Measurements from ENCODE around the gene LRPAP1. TPM values are rescaled to one million over a fixed set of nuclear protein-coding genes. Genes with fewer than 3 reads are reported as not detected.

Gene LRPAP1
- total RNA-seq, 4 donors from 2014 or later: 88.5 to 201 (median 174) TPM

- Histone ChIP-seq H3K9me3 (no peaks in the 10 kb centered on the region), H3K36me3 (peaks cover 0 to 25% (median 0%) of the 10 kb centered on the region in 4 donors), H3K4me1 (peaks cover 0 to 8% (median 4%) of the 10 kb centered on the region in 4 donors), H3K27ac (replicated peaks in 1 of 4) (no peak overlapping the region), H3K4me3 (no peak overlapping the region), H3K27me3 (peaks cover 0 to 87% (median 2%) of the 10 kb centered on the region in 4 donors)
- WGBS: 69% methylated on average over 14 of the region's 17 CpGs
- intact Hi-C loops (cut with DNase I): no loop called here
- no peak for TF ChIP-seq POLR2AphosphoS5 (IDR thresholded peaks at IDR 0.05)
- no peak for TF ChIP-seq CTCF (IDR thresholded peaks at IDR 0.05)
- TF ChIP-seq POLR2A (IDR thresholded peaks at IDR 0.05; ENCODE audit: low read depth): no peak
- no peak for TF ChIP-seq EP300 (IDR thresholded peaks at IDR 0.05)
- no peak for DNase-seq (ENCODE audit: extremely low spot score)
Observed at GRCh38 chr4:3491681-3492405, 40.4 kb downstream of the LRPAP1 start.

- Histone ChIP-seq H3K27me3 (peaks cover 0 to 87% (median 0%) of the 10 kb centered on the region in 4 donors), H3K9me3 (no peaks in the 10 kb centered on the region), H3K27ac (replicated peaks in 1 of 4) (no peak overlapping the region), H3K36me3 (peaks cover 0 to 25% (median 0%) of the 10 kb centered on the region in 4 donors), H3K4me3 (no peak overlapping the region), H3K4me1 (peaks cover 5 to 23% (median 9%) of the 10 kb centered on the region in 4 donors)
- 67% methylated on average over 13 of the region's 20 CpGs for WGBS
- TF ChIP-seq POLR2AphosphoS5 (IDR thresholded peaks at IDR 0.05) (no peak), POLR2A (IDR thresholded peaks at IDR 0.05; ENCODE audit: low read depth) (no peak), CTCF (IDR thresholded peaks at IDR 0.05) (no peak), EP300 (IDR thresholded peaks at IDR 0.05) (no peak)
- no peak for DNase-seq (ENCODE audit: extremely low spot score)
- intact Hi-C loops (cut with DNase I): no loop called here
Observed at GRCh38 chr4:3489451-3489962, 42.7 kb downstream of the LRPAP1 start.

GRCh38 chr4:3488820-3489219 lies 43.4 kb downstream of the LRPAP1 start:
- peaks cover 0 to 87% (median 0%) of the 10 kb centered on the region in 4 donors for H3K27me3 ChIP-seq
- H3K27ac ChIP-seq (replicated peaks in 1 of 4): no peak overlapping the region
- 57% methylated on average over 8 of the region's 11 CpGs for WGBS

GRCh38 chr4:3487861-3488260 lies 44.4 kb downstream of the LRPAP1 start:
- Histone ChIP-seq H3K36me3 (peaks cover 0 to 11% (median 0%) of the 10 kb centered on the region in 4 donors), H3K9me3 (no peaks in the 10 kb centered on the region), H3K27me3 (peaks cover 0 to 86% (median 0%) of the 10 kb centered on the region in 4 donors), H3K27ac (replicated peaks in 1 of 4) (no peak overlapping the region), H3K4me3 (no peak overlapping the region), H3K4me1 (peaks cover 4 to 23% (median 9%) of the 10 kb centered on the region in 4 donors)
- WGBS: no CpG with 5 or more reads among the region's 7 CpGs
- intact Hi-C loops (cut with DNase I): no loop called here
- TF ChIP-seq CTCF (IDR thresholded peaks at IDR 0.05): no peak
- TF ChIP-seq POLR2A (IDR thresholded peaks at IDR 0.05; ENCODE audit: low read depth): no peak
- TF ChIP-seq POLR2AphosphoS5 (IDR thresholded peaks at IDR 0.05): no peak
- TF ChIP-seq EP300 (IDR thresholded peaks at IDR 0.05): no peak
- no peak for DNase-seq (ENCODE audit: extremely low spot score)

More at GRCh38 chr4:3488820-3489219, 43.4 kb downstream of the LRPAP1 start:
- H3K9me3 ChIP-seq: no peaks in the 10 kb centered on the region
- intact Hi-C loops (cut with DNase I): no loop called here
- peaks cover under 1 to 23% (median 9%) of the 10 kb centered on the region in 4 donors for H3K4me1 ChIP-seq
- H3K36me3 ChIP-seq: peaks cover 0 to 19% (median 0%) of the 10 kb centered on the region in 4 donors
- H3K4me3 ChIP-seq: no peak overlapping the region
- no peak for TF ChIP-seq EP300 (IDR thresholded peaks at IDR 0.05)
- TF ChIP-seq CTCF (IDR thresholded peaks at IDR 0.05): no peak
- TF ChIP-seq POLR2AphosphoS5 (IDR thresholded peaks at IDR 0.05): no peak
- TF ChIP-seq POLR2A (IDR thresholded peaks at IDR 0.05; ENCODE audit: low read depth): no peak
- DNase-seq (ENCODE audit: extremely low spot score): no peak

Measured in esophagus muscularis mucosa (tissue), 4 donors.